ENCODE data around the gene BRIP1. TPM values are rescaled to one million over a fixed set of nuclear protein-coding genes. Genes with fewer than 3 reads are reported as not detected.
A peak's percentile ranks its signal among the peaks of the same experiment; 100 is the strongest.

BRIP1 gene
- total and polyA plus RNA-seq, 4 donors = 0.21 to 4.3 (median 0.82) TPM

GRCh38 chr17:61842899-61843298 lies 20.4 kb downstream of the BRIP1 start:
- 98% methylated on average over 1 of the region's 1 CpG for WGBS, 2 donors
- H3K36me3 ChIP-seq (ENCODE audit: control insufficient read depth in 4 of 4, insufficient read depth in 4 of 4, low read length in 4 of 4) = peaks cover 0 to 5% (median 2%) of the 10 kb centered on the region in 4 donors
- no peaks in the 10 kb centered on the region for H3K27me3 ChIP-seq (ENCODE audit: control insufficient read depth in 3 of 3, insufficient read depth in 3 of 3, low read length in 2 of 3)
- no peak for TF ChIP-seq CTCF (IDR thresholded peaks at IDR 0.05; ENCODE audit: control extremely low read depth, extremely low read depth)
- no peaks in the 10 kb centered on the region for H3K4me1 ChIP-seq (ENCODE audit: control insufficient read depth in 5 of 5, insufficient read depth in 5 of 5, low read length in 5 of 5)
- H3K27ac ChIP-seq (ENCODE audit: low read depth in 1 of 2, low read length in 1 of 2) = no peak overlapping the region
- no peak overlapping the region for H3K9ac ChIP-seq (ENCODE audit: insufficient read depth in 1 of 2, low read length in 2 of 2)
- H3K9me3 ChIP-seq (ENCODE audit: control insufficient read depth in 4 of 4, insufficient read depth in 3 of 4, low read length in 3 of 4) = no peaks in the 10 kb centered on the region
- ATAC-seq (ENCODE audit: insufficient read depth, low FRiP score) (no peak), DNase-seq (no peak)
- H3K4me3 ChIP-seq = no peak overlapping the region

- DNase-seq = peak in 1 of 3 donors; percentile 14
- Histone ChIP-seq H3K27ac (ENCODE audit: low read depth in 1 of 2, low read length in 1 of 2) (no peak overlapping the region), H3K9ac (ENCODE audit: insufficient read depth in 1 of 2, low read length in 2 of 2) (no peak overlapping the region), H3K4me1 (ENCODE audit: control insufficient read depth in 5 of 5, insufficient read depth in 5 of 5, low read length in 5 of 5) (peaks cover 0 to 22% (median 3%) of the 10 kb centered on the region in 5 donors), H3K4me3 (no peak overlapping the region), H3K27me3 (ENCODE audit: control insufficient read depth in 3 of 3, insufficient read depth in 3 of 3, low read length in 2 of 3) (no peaks in the 10 kb centered on the region), H3K9me3 (ENCODE audit: control insufficient read depth in 4 of 4, insufficient read depth in 3 of 4, low read length in 3 of 4) (no peaks in the 10 kb centered on the region), H3K36me3 (ENCODE audit: control insufficient read depth in 4 of 4, insufficient read depth in 4 of 4, low read length in 4 of 4) (peaks cover 0 to 5% (median under 1%) of the 10 kb centered on the region in 4 donors)
- no peak for TF ChIP-seq CTCF (IDR thresholded peaks at IDR 0.05; ENCODE audit: control extremely low read depth, extremely low read depth)
- 98% methylated on average over 1 of the region's 1 CpG for WGBS, 2 donors
- ATAC-seq (ENCODE audit: insufficient read depth, low FRiP score) = no peak
These were observed 24.0 kb downstream of the BRIP1 start for GRCh38 chr17:61839300-61839786.

GRCh38 chr17:61837175-61838051 lies 25.9 kb downstream of the BRIP1 start:
- 52 to 61% methylated on average over 4 of the region's 4 CpGs for WGBS, 2 donors
- no peaks in the 10 kb centered on the region for H3K27me3 ChIP-seq (ENCODE audit: control insufficient read depth in 3 of 3, insufficient read depth in 3 of 3, low read length in 2 of 3)
- ATAC-seq (ENCODE audit: insufficient read depth, low FRiP score) = peak; percentile 62
- no peaks in the 10 kb centered on the region for H3K9me3 ChIP-seq (ENCODE audit: control insufficient read depth in 4 of 4, insufficient read depth in 3 of 4, low read length in 3 of 4)
- peak; percentile 47 for TF ChIP-seq CTCF (IDR thresholded peaks at IDR 0.05; ENCODE audit: control extremely low read depth, extremely low read depth)
- no peaks in the 10 kb centered on the region for H3K36me3 ChIP-seq (ENCODE audit: control insufficient read depth in 4 of 4, insufficient read depth in 4 of 4, low read length in 4 of 4)
- H3K4me1 ChIP-seq (ENCODE audit: control insufficient read depth in 5 of 5, insufficient read depth in 5 of 5, low read length in 5 of 5) = peaks cover 0 to 36% (median 6%) of the 10 kb centered on the region in 5 donors
- H3K4me3 ChIP-seq = no peak overlapping the region
- DNase-seq = peak; percentile 71 to 92 (median 86)
- H3K27ac ChIP-seq (ENCODE audit: low read depth in 1 of 2, low read length in 1 of 2) = no peak overlapping the region
- no peak overlapping the region for H3K9ac ChIP-seq (ENCODE audit: insufficient read depth in 1 of 2, low read length in 2 of 2)

Data from lung (tissue), 12 donors.